Measurements from ENCODE around the gene ADAMTSL4.

Gene ADAMTSL4

GRCh38 chr1:150511985-150512660 is 37.1 kb upstream of the ADAMTSL4 start:
- TF ChIP-seq CTCF (IDR thresholded peaks at IDR 0.05; ENCODE audit: low read depth, low read length): no peak
- peaks cover 7% of the 10 kb centered on the region; the same call in 1 of the 2 replicates for H3K4me1 ChIP-seq
- 0 out of 2 replicates have a peak, but pooled peaks cover 4% of the 10 kb centered on the region for H3K36me3 ChIP-seq

GRCh38 chr1:150512846-150513245 is 36.4 kb upstream of the ADAMTSL4 start:
- TF ChIP-seq CTCF (IDR thresholded peaks at IDR 0.05; ENCODE audit: low read depth, low read length): no peak
- H3K4me3 ChIP-seq (ENCODE audit: low read depth, low read length): no peak overlapping the region
- H3K9me3 ChIP-seq: no peaks in the 10 kb centered on the region
- peaks cover 5% of the 10 kb centered on the region; the same call in 1 of the 2 replicates for H3K4me1 ChIP-seq
- no peak for DNase-seq
- H3K27me3 ChIP-seq: no peaks in the 10 kb centered on the region
- 0 out of 2 replicates have a peak, but pooled peaks cover 2% of the 10 kb centered on the region for H3K36me3 ChIP-seq

More at GRCh38 chr1:150511985-150512660, 37.1 kb upstream of the ADAMTSL4 start:
- Histone ChIP-seq H3K4me3 (ENCODE audit: low read depth, low read length) (no peak overlapping the region), H3K27me3 (no peaks in the 10 kb centered on the region), H3K9me3 (no peaks in the 10 kb centered on the region)
- DNase-seq: no peak

- no peaks in the 10 kb centered on the region for H3K27me3 ChIP-seq
- no peak for TF ChIP-seq CTCF (IDR thresholded peaks at IDR 0.05; ENCODE audit: low read depth, low read length)
- peaks cover 3% of the 10 kb centered on the region; the same call in 1 of the 2 replicates for H3K4me1 ChIP-seq
- no peaks in the 10 kb centered on the region for H3K9me3 ChIP-seq
- no peak overlapping the region for H3K4me3 ChIP-seq (ENCODE audit: low read depth, low read length)
- H3K36me3 ChIP-seq: no peaks in the 10 kb centered on the region
- DNase-seq: no peak
These were observed 35.8 kb upstream of the ADAMTSL4 start for GRCh38 chr1:150513351-150513791.

GRCh38 chr1:150514260-150514659 is 34.9 kb upstream of the ADAMTSL4 start:
- Histone ChIP-seq H3K36me3 (no peaks in the 10 kb centered on the region), H3K27me3 (no peaks in the 10 kb centered on the region), H3K9me3 (no peaks in the 10 kb centered on the region), H3K4me1 (peaks cover 3% of the 10 kb centered on the region; the same call in 1 of the 2 replicates), H3K4me3 (ENCODE audit: low read depth, low read length) (no peak overlapping the region)
- no peak for DNase-seq
- no peak for TF ChIP-seq CTCF (IDR thresholded peaks at IDR 0.05; ENCODE audit: low read depth, low read length)

GRCh38 chr1:150514913-150515327 is 34.3 kb upstream of the ADAMTSL4 start:
- Histone ChIP-seq H3K4me3 (ENCODE audit: low read depth, low read length) (peak overlapping the region; percentile 81), H3K27me3 (no peaks in the 10 kb centered on the region), H3K4me1 (peaks cover 3% of the 10 kb centered on the region; the same call in 1 of the 2 replicates), H3K9me3 (no peaks in the 10 kb centered on the region), H3K36me3 (no peaks in the 10 kb centered on the region)
- TF ChIP-seq CTCF (IDR thresholded peaks at IDR 0.05; ENCODE audit: low read depth, low read length): no peak
- DNase-seq: no peak

Data from BE2C (cell line).